ENCODE data around the gene NPTN. TPM values are rescaled to one million over a fixed set of nuclear protein-coding genes. Genes with fewer than 3 reads are reported as not detected.

Gene NPTN
- total and polyA plus RNA-seq, 7 experiments from 2014 or later = 26.8 to 51.9 (median 42.6) TPM

- H3K27ac Mint-ChIP-seq = peak overlapping the region in 1 of 9 donors; percentile 31
- H3K27me3 Mint-ChIP-seq = no peaks in the 10 kb centered on the region
- peaks cover 0 to 44% (median 0%) of the 10 kb centered on the region in 7 donors for H3K4me1 Mint-ChIP-seq
- Histone ChIP-seq H3K27me3 (ENCODE audit: control insufficient read depth in 2 of 2, insufficient read depth in 2 of 2, low read length in 2 of 2) (no peaks in the 10 kb centered on the region), H3K36me3 (ENCODE audit: control insufficient read depth in 2 of 3, insufficient read depth in 3 of 3, low read length in 3 of 3) (peaks cover 4 to 78% (median 4%) of the 10 kb centered on the region in 3 experiments), H3K9me3 (ENCODE audit: control insufficient read depth in 2 of 3, low read length in 3 of 3) (no peaks in the 10 kb centered on the region), H3K4me1 (ENCODE audit: control insufficient read depth in 2 of 2, insufficient read depth in 2 of 2, low read length in 2 of 2) (no peaks in the 10 kb centered on the region), H3K27ac (ENCODE audit: low read depth, low read length) (no peak overlapping the region), H3K4me3 (ENCODE audit: low read length) (no peak overlapping the region)
- DNase-seq = no peak
- ChIA-PET POLR2A (no interaction called here), CTCF (interaction anchor here (0.6 kb wide), 1 partner anchor 72 kb away, joined by 5 read pairs; no protein-coding TSS in a partner anchor)
- no peaks in the 10 kb centered on the region for H3K9me3 Mint-ChIP-seq
- no peak overlapping the region for H3K4me3 Mint-ChIP-seq
- no peak for ATAC-seq
- intact Hi-C loops (cut with micrococcal nuclease) = no loop called here
- peaks cover 14 to 62% (median 24%) of the 10 kb centered on the region in 5 donors for H3K36me3 Mint-ChIP-seq
These were observed 60.9 kb downstream of the NPTN start for GRCh38 chr15:73572296-73572695.

DNA sequence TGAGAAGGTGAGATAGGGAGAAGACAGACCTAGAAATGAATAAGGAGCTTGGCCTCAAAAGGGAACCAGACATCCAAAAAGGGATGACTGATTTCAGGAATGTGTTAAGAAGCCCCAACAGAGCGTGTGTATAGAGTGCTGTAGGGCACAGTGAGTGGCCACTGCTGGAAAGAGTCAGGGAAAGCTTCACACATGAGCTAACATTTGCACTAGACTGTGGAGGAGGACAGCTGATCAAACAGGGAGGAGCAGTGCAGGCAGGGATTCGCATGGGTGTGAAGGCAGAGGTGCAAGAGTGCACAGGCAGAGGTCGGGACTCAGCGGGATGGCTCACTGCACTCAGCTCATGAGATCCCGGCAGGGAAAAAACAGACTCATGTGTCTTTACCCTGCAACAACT, 61.8 kb downstream of the NPTN start:
- Histone ChIP-seq H3K36me3 (ENCODE audit: control insufficient read depth in 2 of 3, insufficient read depth in 3 of 3, low read length in 3 of 3) (peaks cover 4 to 85% (median 4%) of the 10 kb centered on the region in 3 experiments), H3K27me3 (ENCODE audit: control insufficient read depth in 2 of 2, insufficient read depth in 2 of 2, low read length in 2 of 2) (no peaks in the 10 kb centered on the region), H3K4me3 (ENCODE audit: low read length) (no peak overlapping the region), H3K9me3 (ENCODE audit: control insufficient read depth in 2 of 3, low read length in 3 of 3) (no peaks in the 10 kb centered on the region), H3K4me1 (ENCODE audit: control insufficient read depth in 2 of 2, insufficient read depth in 2 of 2, low read length in 2 of 2) (no peaks in the 10 kb centered on the region), H3K27ac (ENCODE audit: low read depth, low read length) (no peak overlapping the region)
- H3K27ac Mint-ChIP-seq = peak overlapping the region in 1 of 9 donors; percentile 3
- ATAC-seq = no peak
- no peaks in the 10 kb centered on the region for H3K9me3 Mint-ChIP-seq
- no peaks in the 10 kb centered on the region for H3K27me3 Mint-ChIP-seq
- intact Hi-C loops (cut with micrococcal nuclease) = no loop called here
- H3K4me3 Mint-ChIP-seq = no peak overlapping the region
- ChIA-PET POLR2A (no interaction called here), CTCF (interaction anchor here (0.6 kb wide), 1 partner anchor 803 kb away, joined by 3 read pairs; no protein-coding TSS in a partner anchor)
- peaks cover 14 to 61% (median 25%) of the 10 kb centered on the region in 5 donors for H3K36me3 Mint-ChIP-seq
- DNase-seq = no peak
- peaks cover 0 to 48% (median 0%) of the 10 kb centered on the region in 7 donors for H3K4me1 Mint-ChIP-seq

DNA sequence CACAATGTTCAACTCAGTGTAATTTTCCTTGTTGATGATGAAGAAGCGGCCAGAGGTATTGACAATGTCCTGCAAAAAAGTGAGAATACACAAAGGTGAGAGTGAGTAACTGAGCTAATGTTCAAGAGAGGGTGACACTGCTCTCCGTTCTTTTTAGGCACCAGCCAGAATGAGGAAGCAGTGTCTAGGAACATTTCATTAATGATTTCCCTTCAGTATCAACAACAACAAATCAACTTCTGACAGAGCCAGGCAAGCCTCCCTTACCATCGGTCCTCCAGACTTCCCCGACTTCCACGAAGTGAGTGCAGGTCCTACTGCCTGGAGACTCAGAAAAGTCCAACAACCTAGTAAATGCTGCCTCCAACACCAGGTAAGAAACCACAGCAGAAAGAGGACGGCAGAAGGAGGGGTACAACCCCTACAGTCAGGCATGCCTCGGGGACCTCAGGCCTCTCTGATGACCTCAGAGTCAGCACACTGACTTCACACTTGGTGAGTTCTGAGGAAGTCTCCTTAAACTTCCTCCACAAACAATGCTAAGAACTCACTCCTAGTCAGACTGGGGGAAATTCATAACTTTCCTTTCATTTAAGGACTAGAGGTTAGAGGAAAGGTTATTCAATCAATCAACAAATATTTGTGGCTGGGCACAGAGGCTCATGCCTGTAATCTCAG, 62.7 kb downstream of the NPTN start:
- intact Hi-C loops (cut with micrococcal nuclease) = no loop called here
- H3K9me3 Mint-ChIP-seq = no peaks in the 10 kb centered on the region

DNA sequence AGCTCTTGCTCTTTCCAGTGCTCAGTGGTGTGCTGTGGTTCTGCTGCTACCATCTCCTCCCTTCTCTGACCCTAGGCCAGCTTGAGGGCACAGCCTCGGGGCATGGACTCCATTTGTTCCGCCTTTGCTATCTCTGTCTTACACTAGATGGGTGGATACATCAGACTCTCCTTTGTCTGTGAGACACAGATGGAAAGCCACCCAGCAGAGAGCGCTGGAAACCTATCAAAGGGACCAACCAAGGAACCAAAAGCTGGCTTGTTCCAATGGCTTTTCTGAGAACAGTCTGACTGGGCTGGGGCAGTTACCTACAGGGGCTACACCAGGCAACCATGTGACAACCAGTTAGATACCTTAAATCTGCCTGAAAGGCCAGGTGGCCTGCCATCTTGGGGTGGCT, 63.8 kb downstream of the NPTN start:
- no peaks in the 10 kb centered on the region for H3K9me3 ChIP-seq (ENCODE audit: control insufficient read depth in 2 of 3, low read length in 3 of 3)
- peak overlapping the region in 1 of 10 donors; percentile 37 for H3K4me3 Mint-ChIP-seq
- peaks cover 14 to 68% (median 23%) of the 10 kb centered on the region in 5 donors for H3K36me3 Mint-ChIP-seq

More for the DNA sequence above, 62.7 kb downstream of the NPTN start:
- ChIA-PET CTCF (no interaction called here), POLR2A (no interaction called here)
- no peak for DNase-seq
- H3K36me3 Mint-ChIP-seq = peaks cover 14 to 62% (median 25%) of the 10 kb centered on the region in 5 donors
- no peaks in the 10 kb centered on the region for H3K27me3 Mint-ChIP-seq
- H3K4me1 ChIP-seq (ENCODE audit: control insufficient read depth in 2 of 2, insufficient read depth in 2 of 2, low read length in 2 of 2) = no peaks in the 10 kb centered on the region
- H3K9me3 ChIP-seq (ENCODE audit: control insufficient read depth in 2 of 3, low read length in 3 of 3) = no peaks in the 10 kb centered on the region
- no peak overlapping the region for H3K27ac ChIP-seq (ENCODE audit: low read depth, low read length)
- H3K27me3 ChIP-seq (ENCODE audit: control insufficient read depth in 2 of 2, insufficient read depth in 2 of 2, low read length in 2 of 2) = no peaks in the 10 kb centered on the region
- no peak overlapping the region for H3K4me3 ChIP-seq (ENCODE audit: low read length)
- H3K27ac Mint-ChIP-seq = peak overlapping the region in 2 of 9 donors; percentile 47 to 58
- peaks cover 0 to 42% (median 0%) of the 10 kb centered on the region in 7 donors for H3K4me1 Mint-ChIP-seq
- H3K4me3 Mint-ChIP-seq = peak overlapping the region in 1 of 10 donors; percentile 48
- peaks cover 4 to 79% (median 4%) of the 10 kb centered on the region in 3 experiments for H3K36me3 ChIP-seq (ENCODE audit: control insufficient read depth in 2 of 3, insufficient read depth in 3 of 3, low read length in 3 of 3)
- ATAC-seq = no peak

DNA sequence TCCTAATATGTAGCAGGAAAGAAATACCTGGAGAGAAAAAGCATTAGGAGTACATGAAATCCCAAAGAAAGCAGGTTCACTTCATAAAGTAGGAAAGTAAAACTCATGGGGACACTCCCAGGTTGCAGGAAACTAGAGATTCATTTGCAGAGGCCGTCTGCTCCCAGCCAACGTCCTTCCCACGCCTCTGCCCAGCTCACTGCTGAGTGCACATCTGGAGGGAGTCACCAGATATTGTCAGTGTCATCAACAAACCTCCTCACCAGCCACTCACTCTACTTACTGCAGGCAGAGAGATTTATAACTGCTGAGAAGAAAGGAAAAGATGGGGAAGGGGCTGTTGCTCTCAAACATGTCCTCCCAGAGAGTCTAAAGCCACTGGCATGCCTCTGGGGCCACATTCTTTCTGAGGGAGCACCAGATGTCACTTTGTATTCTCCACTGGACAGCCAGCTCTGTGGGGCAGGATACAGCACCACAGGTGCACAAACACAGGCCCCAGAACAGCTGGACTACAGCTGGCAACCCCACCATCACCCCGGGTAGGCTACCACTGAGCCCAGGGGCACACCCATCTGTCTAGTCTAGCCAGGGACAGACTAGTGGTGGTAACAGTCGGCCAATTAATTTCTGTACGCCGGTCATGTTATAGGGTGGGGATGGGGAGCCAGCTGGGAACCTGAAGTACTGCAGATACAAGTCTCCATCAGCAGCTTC, 64.5 kb downstream of the NPTN start:
- POLR2A ChIA-PET = no interaction called here
- H3K36me3 Mint-ChIP-seq = peaks cover 13 to 69% (median 23%) of the 10 kb centered on the region in 5 donors

More for the DNA sequence above, 63.8 kb downstream of the NPTN start:
- no peaks in the 10 kb centered on the region for H3K27me3 Mint-ChIP-seq
- intact Hi-C loops (cut with micrococcal nuclease) = no loop called here
- Histone ChIP-seq H3K36me3 (ENCODE audit: control insufficient read depth in 2 of 3, insufficient read depth in 3 of 3, low read length in 3 of 3) (peaks cover 4 to 86% (median 6%) of the 10 kb centered on the region in 3 experiments), H3K4me1 (ENCODE audit: control insufficient read depth in 2 of 2, insufficient read depth in 2 of 2, low read length in 2 of 2) (no peaks in the 10 kb centered on the region), H3K27ac (ENCODE audit: low read depth, low read length) (no peak overlapping the region), H3K27me3 (ENCODE audit: control insufficient read depth in 2 of 2, insufficient read depth in 2 of 2, low read length in 2 of 2) (no peaks in the 10 kb centered on the region), H3K4me3 (ENCODE audit: low read length) (no peak overlapping the region)
- no peak for DNase-seq
- no peak for ATAC-seq
- no peaks in the 10 kb centered on the region for H3K9me3 Mint-ChIP-seq
- POLR2A ChIA-PET = no interaction called here
- CTCF ChIA-PET = no interaction called here
- H3K27ac Mint-ChIP-seq = peak overlapping the region in 1 of 9 donors; percentile 20
- peaks cover 0 to 41% (median 0%) of the 10 kb centered on the region in 7 donors for H3K4me1 Mint-ChIP-seq

DNA sequence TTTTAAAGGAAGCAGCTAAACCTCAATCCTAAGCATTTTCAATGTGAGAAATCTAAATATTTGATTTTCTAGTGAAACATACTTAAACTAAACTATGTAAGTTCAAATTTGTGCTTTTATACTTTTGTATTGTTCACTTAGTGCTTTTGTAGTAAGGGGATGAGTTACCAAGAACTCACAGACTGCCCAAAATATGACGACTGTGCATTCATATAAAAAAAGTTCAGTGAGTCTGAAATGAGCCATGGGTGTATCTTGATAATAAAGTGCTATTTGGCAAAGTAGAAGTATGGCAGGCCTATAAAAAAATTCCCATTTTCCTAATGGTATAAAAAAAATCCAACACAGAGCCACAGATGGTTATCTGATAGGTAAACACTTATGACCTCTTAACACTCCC, 66.2 kb downstream of the NPTN start:
- ATAC-seq (no peak), DNase-seq (no peak)
- intact Hi-C loops (cut with micrococcal nuclease) = no loop called here
- peaks cover 17 to 77% (median 26%) of the 10 kb centered on the region in 5 donors for H3K36me3 Mint-ChIP-seq
- CTCF ChIA-PET = interaction anchor here (1.0 kb wide), 1 partner anchor 9 kb away, joined by 5 read pairs; no protein-coding TSS in a partner anchor
- Histone ChIP-seq H3K9me3 (ENCODE audit: control insufficient read depth in 2 of 3, low read length in 3 of 3) (no peaks in the 10 kb centered on the region), H3K27ac (ENCODE audit: low read depth, low read length) (no peak overlapping the region), H3K4me1 (ENCODE audit: control insufficient read depth in 2 of 2, insufficient read depth in 2 of 2, low read length in 2 of 2) (no peaks in the 10 kb centered on the region), H3K27me3 (ENCODE audit: control insufficient read depth in 2 of 2, insufficient read depth in 2 of 2, low read length in 2 of 2) (no peaks in the 10 kb centered on the region), H3K36me3 (ENCODE audit: control insufficient read depth in 2 of 3, insufficient read depth in 3 of 3, low read length in 3 of 3) (peaks cover 11 to 80% (median 12%) of the 10 kb centered on the region in 3 experiments), H3K4me3 (ENCODE audit: low read length) (no peak overlapping the region)
- H3K27me3 Mint-ChIP-seq = no peaks in the 10 kb centered on the region
- H3K27ac Mint-ChIP-seq = no peak overlapping the region
- H3K4me1 Mint-ChIP-seq = peaks cover 0 to 35% (median 0%) of the 10 kb centered on the region in 7 donors
- no peaks in the 10 kb centered on the region for H3K9me3 Mint-ChIP-seq
- H3K4me3 Mint-ChIP-seq = no peak overlapping the region
- POLR2A ChIA-PET = interaction anchor here (0.6 kb wide), 1 partner anchor 16 kb away, joined by 4 read pairs; no protein-coding TSS in a partner anchor

More for the DNA sequence above, 64.5 kb downstream of the NPTN start:
- H3K9me3 ChIP-seq (ENCODE audit: control insufficient read depth in 2 of 3, low read length in 3 of 3) = no peaks in the 10 kb centered on the region
- peaks cover 0 to 42% (median 0%) of the 10 kb centered on the region in 7 donors for H3K4me1 Mint-ChIP-seq
- peaks cover 4 to 88% (median 10%) of the 10 kb centered on the region in 3 experiments for H3K36me3 ChIP-seq (ENCODE audit: control insufficient read depth in 2 of 3, insufficient read depth in 3 of 3, low read length in 3 of 3)
- CTCF ChIA-PET = interaction anchor here (1.3 kb wide), 1 partner anchor 67 kb away, joined by 4 read pairs; no protein-coding TSS in a partner anchor
- H3K4me3 Mint-ChIP-seq = no peak overlapping the region
- H3K27ac ChIP-seq (ENCODE audit: low read depth, low read length) = no peak overlapping the region
- no peak for ATAC-seq
- intact Hi-C loops (cut with micrococcal nuclease) = no loop called here
- DNase-seq = no peak
- H3K4me1 ChIP-seq (ENCODE audit: control insufficient read depth in 2 of 2, insufficient read depth in 2 of 2, low read length in 2 of 2) = no peaks in the 10 kb centered on the region
- no peaks in the 10 kb centered on the region for H3K27me3 Mint-ChIP-seq
- no peak overlapping the region for H3K27ac Mint-ChIP-seq
- H3K9me3 Mint-ChIP-seq = no peaks in the 10 kb centered on the region
- H3K27me3 ChIP-seq (ENCODE audit: control insufficient read depth in 2 of 2, insufficient read depth in 2 of 2, low read length in 2 of 2) = no peaks in the 10 kb centered on the region
- H3K4me3 ChIP-seq (ENCODE audit: low read length) = no peak overlapping the region
